Neural progenitor cell (in vitro differentiated cells): ENCODE data around the gene C2CD4C. TPM values are rescaled to one million over a fixed set of nuclear protein-coding genes. Genes with fewer than 3 reads are reported as not detected.
A peak's percentile ranks its signal among the peaks of the same experiment; 100 is the strongest.

ENCODE experiments used
- DNase-seq: peaks from one replicate; pipeline ENCODE4 v3.0.0-alpha.2; 2016; ENCODE audit warnings: low spot score
- H2AFZ ChIP-seq: fragments of 200-600 bp; sonication (generic); replicated peaks from 2 replicates; pipeline ENCODE4 v1.6.1; 2016; ENCODE audit warnings: antibody characterized with exemption
- H3F3A ChIP-seq: fragments of 200-600 bp; sonication (generic); 2 replicates; pipeline ENCODE4 v1.6.1; 2016; ENCODE audit warnings: antibody characterized with exemption, low read depth
- H3K27ac ChIP-seq: fragments of 200-600 bp; sonication (generic); 2 replicates; pipeline ENCODE4 v1.5.1; 2016; ENCODE audit warnings: mild to moderate bottlenecking
- H3K27me3 ChIP-seq: fragments of 200-600 bp; sonication (generic); 2 replicates; pipeline ENCODE4 v1.6.1; 2016; ENCODE audit warnings: mild to moderate bottlenecking, moderate library complexity
- H3K36me3 ChIP-seq: fragments of 200-600 bp; sonication (generic); 2 replicates; pipeline ENCODE4 v1.5.1; 2016
- H3K4me1 ChIP-seq: fragments of 200-600 bp; sonication (generic); 2 replicates; pipeline ENCODE4 v1.6.1; 2016; ENCODE audit warnings: mixed run types
- H3K4me2 ChIP-seq: fragments of 200-600 bp; sonication (generic); 2 replicates; pipeline ENCODE4 v1.6.1; 2016
- H3K4me3 ChIP-seq: fragments of 200-600 bp; sonication (generic); 2 replicates; pipeline ENCODE4 v1.5.1; 2016
- H3K79me2 ChIP-seq: fragments of 200-600 bp; sonication (generic); 2 replicates; pipeline ENCODE4 v1.6.1; 2016; ENCODE audit warnings: low read depth
- H3K9ac ChIP-seq: fragments of 200-600 bp; sonication (generic); 2 replicates; pipeline ENCODE4 v1.6.1; 2016
- H3K9me3 ChIP-seq: fragments of 200-600 bp; sonication (generic); 2 replicates; pipeline ENCODE4 v1.5.1; 2016; ENCODE audit warnings: low read depth
- H4K20me1 ChIP-seq: fragments of 200-600 bp; sonication (generic); 2 replicates; pipeline ENCODE4 v1.6.1; 2016; ENCODE audit warnings: low read depth
- H3K27ac Mint-ChIP-seq: 3 replicates; pipeline ENCODE4 v1.8.0; 2021; ENCODE audit warnings: mixed read lengths
- H3K27me3 Mint-ChIP-seq: 2 replicates; pipeline ENCODE4 v1.8.0; 2022; ENCODE audit warnings: low read depth, mild to moderate bottlenecking, inconsistent platforms, moderate library complexity, mixed read lengths; ENCODE audit not compliant: insufficient read depth
- H3K36me3 Mint-ChIP-seq: 3 replicates; pipeline ENCODE4 v1.8.0; 2021; ENCODE audit warnings: mixed read lengths
- H3K4me1 Mint-ChIP-seq: 3 replicates; pipeline ENCODE4 v1.8.0; 2021; ENCODE audit warnings: mixed read lengths
- H3K4me3 Mint-ChIP-seq: 3 replicates; pipeline ENCODE4 v1.8.0; 2021; ENCODE audit warnings: mild to moderate bottlenecking, moderate library complexity, mixed read lengths
- H3K9me3 Mint-ChIP-seq: 3 replicates; pipeline ENCODE4 v1.8.0; 2020; ENCODE audit warnings: mixed read lengths
- EZH2 ChIP-seq: fragments of 200-600 bp; sonication (generic); IDR thresholded peaks from 2 replicates; pipeline ENCODE4 v1.6.1; 2017; ENCODE audit warnings: antibody characterized with exemption, mild to moderate bottlenecking, moderate library complexity
- EZH2phosphoT487 ChIP-seq: fragments of 200-600 bp; sonication (generic); IDR thresholded peaks from 2 replicates; pipeline ENCODE4 v1.6.1; 2017; ENCODE audit warnings: antibody characterized with exemption
- total RNA-seq: library from RNA; depleted of rRNA; stranded (reverse); fragments of >200 nt; gene quantifications from 2 replicates; pipeline ENCODE4 v1.2.3, GENCODE V29; 2015; ENCODE audit warnings: low replicate concordance
- TF ChIP-seq, protein P1 (sequence below): fragments of 200-600 bp; sonication (generic); IDR thresholded peaks from 2 replicates; pipeline ENCODE4 v1.5.1; 2017; ENCODE audit warnings: antibody characterized with exemption, mild to moderate bottlenecking

The C2CD4C gene
- total RNA-seq, 1 donor from 2014 or later: 2.3 TPM

- H3K36me3 Mint-ChIP-seq: peaks cover 9% of the 10 kb centered on the region
- no peak for DNase-seq
These were observed 28.1 kb upstream of the C2CD4C start for GRCh38 chr19:437041-437440.

DNA sequence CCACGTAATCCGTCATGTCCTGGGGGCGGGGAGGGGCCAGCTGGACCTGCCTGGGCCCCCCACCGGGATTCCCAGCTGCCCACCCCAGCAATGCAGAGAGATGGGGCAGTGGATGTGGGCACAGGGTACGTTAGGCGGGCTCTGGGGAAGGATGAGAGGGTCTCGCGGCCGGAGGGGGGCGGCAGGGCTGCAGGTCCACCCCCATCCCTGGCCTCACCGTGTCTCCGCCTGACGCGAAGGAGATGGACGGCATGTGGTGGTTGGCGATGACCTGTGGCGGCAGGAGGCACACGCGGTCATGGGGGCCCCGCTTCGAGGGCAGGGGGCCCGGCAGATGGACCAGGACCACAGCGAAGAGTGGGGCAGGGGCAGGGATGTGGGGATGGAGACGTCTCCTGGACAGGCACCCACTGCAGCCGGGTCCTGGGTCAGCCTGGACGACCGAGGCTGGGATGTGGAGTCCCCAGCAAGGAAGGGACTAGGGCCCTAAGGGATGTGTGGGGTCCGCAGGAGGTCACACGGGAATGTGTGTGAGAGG is 27.5 kb upstream of the C2CD4C start:
- Histone ChIP-seq H3K4me3 (no peak overlapping the region), H3K79me2 (no peaks in the 10 kb centered on the region), H3K27me3 (no peaks in the 10 kb centered on the region), H3K27ac (no peak overlapping the region), H3K36me3 (no peaks in the 10 kb centered on the region), H3K9ac (no peak overlapping the region), H2AFZ (no peak overlapping the region), H3K4me2 (no peak overlapping the region), H3K4me1 (no peaks in the 10 kb centered on the region), H3F3A (no peaks in the 10 kb centered on the region), H3K9me3 (no peaks in the 10 kb centered on the region), H4K20me1 (no peaks in the 10 kb centered on the region)
- Mint-ChIP-seq H3K9me3 (no peaks in the 10 kb centered on the region), H3K36me3 (peaks cover 3% of the 10 kb centered on the region), H3K27me3 (peaks cover 3% of the 10 kb centered on the region), H3K27ac (no peak overlapping the region), H3K4me3 (no peak overlapping the region), H3K4me1 (peaks cover 11% of the 10 kb centered on the region)
- no peak for DNase-seq
- TF ChIP-seq, protein P1, sequence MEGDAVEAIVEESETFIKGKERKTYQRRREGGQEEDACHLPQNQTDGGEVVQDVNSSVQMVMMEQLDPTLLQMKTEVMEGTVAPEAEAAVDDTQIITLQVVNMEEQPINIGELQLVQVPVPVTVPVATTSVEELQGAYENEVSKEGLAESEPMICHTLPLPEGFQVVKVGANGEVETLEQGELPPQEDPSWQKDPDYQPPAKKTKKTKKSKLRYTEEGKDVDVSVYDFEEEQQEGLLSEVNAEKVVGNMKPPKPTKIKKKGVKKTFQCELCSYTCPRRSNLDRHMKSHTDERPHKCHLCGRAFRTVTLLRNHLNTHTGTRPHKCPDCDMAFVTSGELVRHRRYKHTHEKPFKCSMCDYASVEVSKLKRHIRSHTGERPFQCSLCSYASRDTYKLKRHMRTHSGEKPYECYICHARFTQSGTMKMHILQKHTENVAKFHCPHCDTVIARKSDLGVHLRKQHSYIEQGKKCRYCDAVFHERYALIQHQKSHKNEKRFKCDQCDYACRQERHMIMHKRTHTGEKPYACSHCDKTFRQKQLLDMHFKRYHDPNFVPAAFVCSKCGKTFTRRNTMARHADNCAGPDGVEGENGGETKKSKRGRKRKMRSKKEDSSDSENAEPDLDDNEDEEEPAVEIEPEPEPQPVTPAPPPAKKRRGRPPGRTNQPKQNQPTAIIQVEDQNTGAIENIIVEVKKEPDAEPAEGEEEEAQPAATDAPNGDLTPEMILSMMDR: no peak
- TF ChIP-seq EZH2 (no peak), EZH2phosphoT487 (no peak)

More at GRCh38 chr19:437041-437440, 28.1 kb upstream of the C2CD4C start:
- no peaks in the 10 kb centered on the region for H3K9me3 ChIP-seq
- no peaks in the 10 kb centered on the region for H3F3A ChIP-seq
- no peaks in the 10 kb centered on the region for H4K20me1 ChIP-seq
- Mint-ChIP-seq H3K4me1 (peaks cover 13% of the 10 kb centered on the region), H3K4me3 (no peak overlapping the region), H3K27me3 (peaks cover 3% of the 10 kb centered on the region), H3K27ac (peak overlapping the region; percentile 4), H3K9me3 (peaks cover 2% of the 10 kb centered on the region)
- no peaks in the 10 kb centered on the region for H3K4me1 ChIP-seq
- no peak overlapping the region for H3K4me3 ChIP-seq
- H2AFZ ChIP-seq: no peak overlapping the region
- TF ChIP-seq, protein P1: no peak
- TF ChIP-seq EZH2 (no peak), EZH2phosphoT487 (no peak)
- H3K79me2 ChIP-seq: no peaks in the 10 kb centered on the region
- H3K27ac ChIP-seq: no peak overlapping the region
- H3K9ac ChIP-seq: no peak overlapping the region
- H3K36me3 ChIP-seq: no peaks in the 10 kb centered on the region
- no peak overlapping the region for H3K4me2 ChIP-seq
- no peaks in the 10 kb centered on the region for H3K27me3 ChIP-seq

GRCh38 chr19:435707-436412 is 26.9 kb upstream of the C2CD4C start:
- Histone ChIP-seq H3K9ac (no peak overlapping the region), H3K79me2 (no peaks in the 10 kb centered on the region), H3K27me3 (no peaks in the 10 kb centered on the region), H3K4me1 (no peaks in the 10 kb centered on the region), H3K27ac (no peak overlapping the region), H4K20me1 (no peaks in the 10 kb centered on the region), H3K36me3 (no peaks in the 10 kb centered on the region), H3K4me2 (no peak overlapping the region), H3F3A (no peaks in the 10 kb centered on the region), H3K4me3 (no peak overlapping the region), H3K9me3 (no peaks in the 10 kb centered on the region), H2AFZ (no peak overlapping the region)
- Mint-ChIP-seq H3K4me1 (peaks cover 9% of the 10 kb centered on the region), H3K27ac (no peak overlapping the region), H3K36me3 (peaks cover 5% of the 10 kb centered on the region), H3K4me3 (no peak overlapping the region), H3K27me3 (peaks cover 3% of the 10 kb centered on the region), H3K9me3 (no peaks in the 10 kb centered on the region)
- DNase-seq: no peak
- TF ChIP-seq EZH2 (no peak), EZH2phosphoT487 (no peak)
- TF ChIP-seq, protein P1: no peak
